Islet of Langerhans (tissue), 1 donor: ENCODE measurements around the gene PLAU.
"Not testable (repeated sequence)": the region's sequence is repeated elsewhere in the genome, so short reads cannot be mapped to it uniquely, and the experiment has no call there.

Experiments used
- FAIRE-seq: peaks from one replicate; lab custom pipeline; 2011; peaks lifted over from hg19 to GRCh38; lab: Jason Lieb, UNC

PLAU gene

GRCh38 chr10:73953665-73954064, 42.7 kb downstream of the PLAU start:
- FAIRE-seq: no peak

GRCh38 chr10:73954737-73955136, 43.8 kb downstream of the PLAU start:
- FAIRE-seq: no peak

- no peak for FAIRE-seq
These were observed 44.8 kb downstream of the PLAU start for GRCh38 chr10:73955719-73956118.

- FAIRE-seq: no peak
These were observed 45.8 kb downstream of the PLAU start for GRCh38 chr10:73956476-73957359.

GRCh38 chr10:73959484-73960243, 48.7 kb downstream of the PLAU start:
- FAIRE-seq: no peak

- no peak for FAIRE-seq
These were observed 51.5 kb downstream of the PLAU start for GRCh38 chr10:73962386-73962785.

- FAIRE-seq: not testable (repeated sequence)
These were observed 52.6 kb downstream of the PLAU start for GRCh38 chr10:73963533-73963932.

GRCh38 chr10:73964743-73965142, 53.8 kb downstream of the PLAU start:
- FAIRE-seq: no peak

GRCh38 chr10:73965267-73965889, 54.4 kb downstream of the PLAU start:
- not testable (repeated sequence) for FAIRE-seq

GRCh38 chr10:73965890-73966768, 55.2 kb downstream of the PLAU start:
- no peak for FAIRE-seq

GRCh38 chr10:73967022-73967429, 56.1 kb downstream of the PLAU start:
- no peak for FAIRE-seq
